ENCODE results near the gene TBC1D8B. TPM values are rescaled to one million over a fixed set of nuclear protein-coding genes. Genes with fewer than 3 reads are reported as not detected.

Gene TBC1D8B
- total RNA-seq, 6 experiments from 2014 or later, result 14.4 to 18.0 (median 14.7) TPM

GRCh38 chrX:106903291-106903824 is 100.9 kb downstream of the TBC1D8B start, which contains the start of gene RIPPLY1:
TSS of gene RIPPLY1 (minus strand) at chrX:106903341. CDS start at chrX:106903287, 54 bp downstream.
- peaks cover 21% of the 10 kb centered on the region for H3K4me1 Mint-ChIP-seq (ENCODE audit: low read depth)
- no peak for TF ChIP-seq CTCF (IDR thresholded peaks at IDR 0.05)
- no peak within 1 kb of the TSS for H3K27ac Mint-ChIP-seq
- no peaks in the 10 kb centered on the region for H3K9me3 Mint-ChIP-seq
- H3K27me3 Mint-ChIP-seq (ENCODE audit: insufficient read depth), result peaks cover 3% of the 10 kb centered on the region
- no peak within 1 kb of the TSS for H3K4me3 Mint-ChIP-seq
- no peak for DNase-seq
- no peaks in the 10 kb centered on the region for H3K36me3 Mint-ChIP-seq (ENCODE audit: low read depth)

GRCh38 chrX:106903856-106904528 is 101.5 kb downstream of the TBC1D8B start:
- no peak for DNase-seq
- H3K27me3 Mint-ChIP-seq (ENCODE audit: insufficient read depth), result peaks cover 3% of the 10 kb centered on the region
- no peak overlapping the region for H3K4me3 Mint-ChIP-seq
- no peak for TF ChIP-seq CTCF (IDR thresholded peaks at IDR 0.05)
- H3K27ac Mint-ChIP-seq, result no peak overlapping the region
- H3K36me3 Mint-ChIP-seq (ENCODE audit: low read depth), result no peaks in the 10 kb centered on the region; the same call in 1 of the 2 replicates
- no peaks in the 10 kb centered on the region for H3K9me3 Mint-ChIP-seq
- peaks cover 14% of the 10 kb centered on the region for H3K4me1 Mint-ChIP-seq (ENCODE audit: low read depth)

GRCh38 chrX:106905064-106905708 is 102.7 kb downstream of the TBC1D8B start:
- Mint-ChIP-seq H3K4me1 (ENCODE audit: low read depth) (peaks cover 3% of the 10 kb centered on the region), H3K4me3 (no peak overlapping the region), H3K27ac (no peak overlapping the region), H3K9me3 (no peaks in the 10 kb centered on the region), H3K27me3 (ENCODE audit: insufficient read depth) (peaks cover 6% of the 10 kb centered on the region), H3K36me3 (ENCODE audit: low read depth) (no peaks in the 10 kb centered on the region; the same call in 1 of the 2 replicates)
- no peak for DNase-seq
- no peak for TF ChIP-seq CTCF (IDR thresholded peaks at IDR 0.05)

GRCh38 chrX:106906361-106906760 is 103.9 kb downstream of the TBC1D8B start:
- H3K27me3 Mint-ChIP-seq (ENCODE audit: insufficient read depth), result peaks cover 6% of the 10 kb centered on the region

GRCh38 chrX:106912864-106913263 is 110.4 kb downstream of the TBC1D8B start:
- Mint-ChIP-seq H3K4me1 (ENCODE audit: low read depth) (peaks cover 10% of the 10 kb centered on the region), H3K27me3 (ENCODE audit: insufficient read depth) (peaks cover 7% of the 10 kb centered on the region), H3K9me3 (no peaks in the 10 kb centered on the region), H3K36me3 (ENCODE audit: low read depth) (no peaks in the 10 kb centered on the region; the same call in 1 of the 2 replicates), H3K4me3 (no peak overlapping the region), H3K27ac (no peak overlapping the region)
- no peak for TF ChIP-seq CTCF (IDR thresholded peaks at IDR 0.05)
- DNase-seq, result peak; percentile 8

More at GRCh38 chrX:106906361-106906760, 103.9 kb downstream of the TBC1D8B start:
- DNase-seq, result no peak
- no peak overlapping the region for H3K4me3 Mint-ChIP-seq
- no peak for TF ChIP-seq CTCF (IDR thresholded peaks at IDR 0.05)
- no peaks in the 10 kb centered on the region for H3K4me1 Mint-ChIP-seq (ENCODE audit: low read depth)
- H3K9me3 Mint-ChIP-seq, result no peaks in the 10 kb centered on the region
- no peak overlapping the region for H3K27ac Mint-ChIP-seq
- H3K36me3 Mint-ChIP-seq (ENCODE audit: low read depth), result no peaks in the 10 kb centered on the region; the same call in 1 of the 2 replicates
